H1 (cell line): ENCODE measurements around the gene STX4.

Experiments used
- CBX5 ChIP-seq: fragments of 300-800, 300-1000 bp; sonication (generic); IDR thresholded peaks from 2 replicates; pipeline ENCODE4 v1.7.1; 2016; ENCODE audit warnings: antibody characterized with exemption, low read length, low read depth
- CHD2 ChIP-seq: IDR thresholded peaks from 2 replicates; pipeline ENCODE4 v1.6.1; 2012; ENCODE audit warnings: low read length, improper control_type of control experiment
- CREB1 ChIP-seq: IDR thresholded peaks from 2 replicates; pipeline ENCODE4 v1.6.1; 2012; ENCODE audit warnings: inconsistent platforms
- TAF1 ChIP-seq: IDR thresholded peaks from 2 replicates; pipeline ENCODE4 v1.6.1; 2011; ENCODE audit warnings: mild to moderate bottlenecking, low read depth, low read length
- USF2 ChIP-seq: IDR thresholded peaks from 2 replicates; pipeline ENCODE4 v1.6.1; 2011; ENCODE audit warnings: low read length, improper control_type of control experiment
- TF ChIP-seq, protein P1 (sequence below), 3 experiments: IDR thresholded peaks; 1 replicate in 2 of 3; 2 replicates in 1 of 3; pipeline versions ENCODE4 v1.5.1 to v1.6.1; 2011; ENCODE audit warnings: low read length in 3 of 3, mild to moderate bottlenecking in 3 of 3, inconsistent platforms in 2 of 3, low read depth in 1 of 3, moderate library complexity in 1 of 3; ENCODE audit not compliant: insufficient read depth in 1 of 3; ENCODE audit errors: control extremely low read depth in 1 of 3
- TF ChIP-seq, protein P2 (sequence below): IDR thresholded peaks from 2 replicates; pipeline ENCODE4 v1.6.1; 2012; ENCODE audit warnings: inconsistent platforms

DNA sequence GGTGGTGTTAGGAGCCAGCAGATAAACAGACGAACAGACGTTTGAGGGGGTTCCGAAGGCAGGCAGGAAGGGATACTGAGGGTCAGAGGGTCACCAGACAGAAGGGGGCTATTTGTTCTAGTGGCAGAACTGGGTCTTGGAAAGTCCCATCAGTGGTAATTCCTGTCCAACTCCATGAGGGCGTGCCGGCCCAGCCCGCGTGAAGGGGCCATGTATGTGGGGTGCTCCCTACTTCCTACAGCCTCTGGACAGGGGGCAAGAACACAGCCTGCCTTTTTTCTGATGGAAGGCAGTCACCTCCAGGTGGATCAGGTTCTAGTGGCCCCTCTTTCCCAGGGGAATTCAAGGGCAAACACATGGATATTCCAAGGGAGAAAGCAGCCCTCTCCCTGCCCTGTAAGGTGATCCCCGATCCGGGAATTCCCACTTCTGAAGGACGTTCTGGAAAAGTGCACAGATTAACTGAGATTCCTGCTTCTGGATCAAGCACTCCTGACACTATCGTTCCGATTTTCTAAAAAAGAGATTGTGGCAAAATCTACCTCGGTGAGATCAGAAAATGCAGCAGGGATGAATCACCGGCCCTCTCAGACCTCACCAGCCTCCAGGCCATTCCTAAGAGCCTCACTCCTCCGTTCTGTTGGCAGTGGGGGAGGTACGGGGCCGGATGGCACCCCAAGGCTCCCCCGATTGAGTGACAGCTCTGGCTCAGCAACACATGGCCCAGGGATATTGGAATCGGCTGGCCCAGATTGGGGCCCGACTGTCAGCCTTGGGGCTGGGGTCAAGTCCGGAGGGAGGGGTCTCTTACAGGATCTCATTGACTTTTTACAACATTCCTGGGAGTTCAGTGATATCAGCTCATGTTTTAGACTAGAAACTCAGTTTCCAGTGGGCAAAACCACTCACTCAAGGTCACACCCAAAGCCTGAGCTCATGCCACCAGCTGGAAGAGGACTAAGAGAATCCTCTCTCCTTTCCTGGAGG is 35.3 kb upstream of the STX4 start:
- TF ChIP-seq, protein P1, sequence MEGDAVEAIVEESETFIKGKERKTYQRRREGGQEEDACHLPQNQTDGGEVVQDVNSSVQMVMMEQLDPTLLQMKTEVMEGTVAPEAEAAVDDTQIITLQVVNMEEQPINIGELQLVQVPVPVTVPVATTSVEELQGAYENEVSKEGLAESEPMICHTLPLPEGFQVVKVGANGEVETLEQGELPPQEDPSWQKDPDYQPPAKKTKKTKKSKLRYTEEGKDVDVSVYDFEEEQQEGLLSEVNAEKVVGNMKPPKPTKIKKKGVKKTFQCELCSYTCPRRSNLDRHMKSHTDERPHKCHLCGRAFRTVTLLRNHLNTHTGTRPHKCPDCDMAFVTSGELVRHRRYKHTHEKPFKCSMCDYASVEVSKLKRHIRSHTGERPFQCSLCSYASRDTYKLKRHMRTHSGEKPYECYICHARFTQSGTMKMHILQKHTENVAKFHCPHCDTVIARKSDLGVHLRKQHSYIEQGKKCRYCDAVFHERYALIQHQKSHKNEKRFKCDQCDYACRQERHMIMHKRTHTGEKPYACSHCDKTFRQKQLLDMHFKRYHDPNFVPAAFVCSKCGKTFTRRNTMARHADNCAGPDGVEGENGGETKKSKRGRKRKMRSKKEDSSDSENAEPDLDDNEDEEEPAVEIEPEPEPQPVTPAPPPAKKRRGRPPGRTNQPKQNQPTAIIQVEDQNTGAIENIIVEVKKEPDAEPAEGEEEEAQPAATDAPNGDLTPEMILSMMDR (IDR thresholded peaks at IDR 0.05; ENCODE audit: control extremely low read depth in 1 of 3, insufficient read depth in 1 of 3, low read depth in 1 of 3, low read length in 3 of 3): no peak
- TF ChIP-seq USF2 (no peak), CHD2 (no peak), CREB1 (no peak), TAF1 (no peak), CBX5 (no peak)
- TF ChIP-seq, protein P2, sequence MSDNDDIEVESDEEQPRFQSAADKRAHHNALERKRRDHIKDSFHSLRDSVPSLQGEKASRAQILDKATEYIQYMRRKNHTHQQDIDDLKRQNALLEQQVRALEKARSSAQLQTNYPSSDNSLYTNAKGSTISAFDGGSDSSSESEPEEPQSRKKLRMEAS: no peak; the same call in 1 of the 2 replicates
